ENCODE data around the gene ADNP2.

DNA sequence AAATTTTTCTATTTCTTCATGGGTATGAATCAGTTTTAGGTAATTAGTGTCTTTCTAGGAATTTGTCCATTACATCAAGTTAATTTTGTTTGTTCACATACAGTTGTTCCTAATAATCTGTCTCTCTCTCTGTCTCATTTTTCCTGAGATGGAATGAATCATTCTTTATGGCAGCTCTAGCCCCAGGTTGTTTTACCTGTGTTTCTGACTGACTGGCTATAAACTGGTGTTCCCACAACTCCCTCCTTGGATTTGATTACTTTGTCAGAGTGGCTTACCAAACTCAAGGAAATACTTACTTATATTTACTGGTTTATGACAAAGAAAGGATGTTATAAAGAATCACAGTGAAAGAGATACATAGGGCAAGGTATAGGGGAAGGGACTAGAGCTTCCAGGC lies 15.1 kb downstream of the ADNP2 start:
- no peak for TF ChIP-seq CTCF (conservative IDR thresholded peaks at IDR 0.05; ENCODE audit: low read depth, low read length)
- no peak for TF ChIP-seq EZH2 (IDR thresholded peaks at IDR 0.05; ENCODE audit: low read length, unreplicated experiment)
